K562 (cell line): ENCODE measurements around the gene RECQL5. TPM values are rescaled to one million over a fixed set of nuclear protein-coding genes. Genes with fewer than 3 reads are reported as not detected.
A peak's percentile ranks its signal among the peaks of the same experiment; 100 is the strongest.

Source experiments
- ATAC-seq: fragments of 200-7000 bp; cut with Tn5 transposase; 3 replicates; pipeline ENCODE4 v1.9.1; 2020; ENCODE audit warnings: moderate library complexity
- BruUV-seq: library from RNA; stranded (reverse); fragments of 400-500 nt; replicated peaks from 2 replicates; lab custom pipeline; 2021; lab: Mats Ljungman, UMichigan
- CTCF ChIA-PET: fragments of 300-600 bp; formaldehyde crosslinking; extraction: SDS; loops from one replicate; lab custom pipeline; 2021; ENCODE audit warnings: low intra/inter-chr PET ratio; lab: Yijun Ruan, JAX
- POLR2A ChIA-PET: fragments of 300-600, 350-650 bp; sonication (Branson Sonifier 250); formaldehyde crosslinking; extraction: SDS; loops from one replicate; lab custom pipeline; 2021; ENCODE audit warnings: antibody characterized with exemption, inconsistent platforms; lab: Yijun Ruan, JAX
- DNase-seq, 4 experiments: peaks; one replicate each; pipeline versions ENCODE4 v3.0.0 to v3.0.0-alpha.2; 2011 to 2018; ENCODE audit warnings: low spot score in 3 of 4, mixed read lengths in 3 of 4; ENCODE audit errors: extremely low read depth in 1 of 4
- FAIRE-seq: peaks from 2 replicates; lab custom pipeline; 2011; peaks lifted over from hg19 to GRCh38; lab: Jason Lieb, UNC
- H2AFZ ChIP-seq: 2 replicates; pipeline ENCODE4 v1.6.0; 2011; ENCODE audit warnings: low read depth, low read length, control low read depth, inconsistent platforms
- H3K27ac ChIP-seq: fragments of 200-600 bp; 3 replicates; pipeline ENCODE4 v1.8.0; 2011; ENCODE audit warnings: low read depth, mild to moderate bottlenecking, control low read depth, inconsistent platforms, low read length, moderate library complexity, mixed read lengths; ENCODE audit errors: extremely low read depth
- H3K27me3 ChIP-seq, 2 experiments: fragments of 300-600 bp in 1 of 2; 2 replicates in 1 of 2; 3 replicates in 1 of 2; pipeline versions ENCODE4 v1.6.0 to v1.8.0; 2011; ENCODE audit warnings: inconsistent platforms in 2 of 2, low read length in 2 of 2, mild to moderate bottlenecking in 1 of 2, mixed read lengths in 1 of 2, moderate library complexity in 1 of 2; ENCODE audit not compliant: control insufficient read depth in 2 of 2, insufficient read depth in 2 of 2
- H3K36me3 ChIP-seq: fragments of 300-600 bp; 3 replicates; pipeline ENCODE4 v1.8.0; 2011; ENCODE audit warnings: mild to moderate bottlenecking, low read length, inconsistent platforms; ENCODE audit not compliant: control insufficient read depth, insufficient read depth
- H3K4me1 ChIP-seq, 2 experiments: fragments of 200-600 bp in 1 of 2; replicated peaks in 1 of 2; 2 replicates in 1 of 2; 3 replicates in 1 of 2; pipeline versions ENCODE4 v1.5.1 to v1.8.0; 2011; ENCODE audit warnings: inconsistent platforms in 2 of 2, low read length in 2 of 2, mild to moderate bottlenecking in 1 of 2, mixed read lengths in 1 of 2, moderate library complexity in 1 of 2; ENCODE audit not compliant: control insufficient read depth in 2 of 2, insufficient read depth in 2 of 2
- H3K4me2 ChIP-seq: 2 replicates; pipeline ENCODE4 v1.6.1; 2011; ENCODE audit warnings: low read length, control low read depth, inconsistent platforms, mixed read lengths; ENCODE audit not compliant: insufficient read depth
- H3K4me3 ChIP-seq: fragments of 200-600 bp; sonication (generic), shearing (Covaris generic); 2 replicates; pipeline ENCODE4 v1.5.1; 2016; ENCODE audit warnings: control low read depth, inconsistent platforms
- H3K79me2 ChIP-seq: fragments of 200-600 bp; 3 replicates; pipeline ENCODE4 v1.8.0; 2011; ENCODE audit warnings: low read length, inconsistent platforms; ENCODE audit not compliant: control insufficient read depth, insufficient read depth
- H3K9ac ChIP-seq, 2 experiments: 2 replicates each; pipeline versions ENCODE4 v1.6.0 to v1.6.1; 2011; ENCODE audit warnings: low read depth in 2 of 2, low read length in 2 of 2, control low read depth in 1 of 2, inconsistent platforms in 1 of 2, mild to moderate bottlenecking in 1 of 2, mixed read lengths in 1 of 2; ENCODE audit not compliant: insufficient read depth in 1 of 2
- H3K9me1 ChIP-seq: one replicate; pipeline ENCODE4 v1.6.0; 2011; ENCODE audit warnings: inconsistent platforms, mild to moderate bottlenecking, low read length, moderate library complexity; ENCODE audit not compliant: control insufficient read depth, insufficient read depth
- H3K9me3 ChIP-seq: replicated peaks from 2 replicates; pipeline ENCODE4 v1.5.1; 2011; ENCODE audit warnings: low read depth, low read length, inconsistent platforms; ENCODE audit not compliant: control insufficient read depth, insufficient read depth
- H4K20me1 ChIP-seq: replicated peaks from 2 replicates; pipeline ENCODE4 v1.6.1; 2011; ENCODE audit warnings: low read length, inconsistent platforms, mixed read lengths; ENCODE audit not compliant: control insufficient read depth, insufficient read depth
- DIDO1 ChIP-seq: fragments of 450-650 bp; IDR thresholded peaks from 2 replicates; pipeline ENCODE4 v1.6.1; 2016; ENCODE audit warnings: low read depth, missing biosample characterization, missing genetic modification characterization
- POLR2G ChIP-seq: fragments of 200-400 bp; formaldehyde crosslinking; IDR thresholded peaks from 2 replicates; pipeline ENCODE4 v1.6.1; 2017; ENCODE audit warnings: low read depth, mild to moderate bottlenecking, antibody characterized with exemption, low read length, moderate library complexity
- ZFPM2 ChIP-seq: fragments of 250-450 bp; sonication (Bioruptor Pico); IDR thresholded peaks from 2 replicates; pipeline ENCODE4 v1.5.1; 2022; ENCODE audit warnings: mild to moderate bottlenecking
- ZFX ChIP-seq: sonication (generic); formaldehyde crosslinking; IDR thresholded peaks from 2 replicates; pipeline ENCODE4 v1.8.0; 2022; ENCODE audit warnings: mild to moderate bottlenecking, missing genetic modification reagents, moderate library complexity
- WGBS: fragments of 100-300 bp; shearing (Covaris generic); methylation state at CpG from one replicate; pipeline ENCODE4 v1.1.6; 2016; ENCODE audit warnings: low coverage, mixed read lengths; ENCODE audit not compliant: insufficient coverage; ENCODE audit errors: missing lambda C conversion rate; 5-methylcytosine and 5-hydroxymethylcytosine counted together
- in situ Hi-C: fragments of 300-500 bp; cut with MboI; formaldehyde crosslinking; loops from 4 replicates; pipeline ENCODE4 v1.15.0; 2018; ENCODE audit warnings: inconsistent platforms, mixed read lengths
- intact Hi-C: fragments of 100-400 bp; cut with micrococcal nuclease; formaldehyde crosslinking; loops from 2 replicates; pipeline ENCODE4 v1.14.2; 2022
- polyA plus RNA-seq, 8 experiments: library from polyadenylated mRNA; depleted of rRNA in 4 of 8; stranded (reverse) in 5 of 8; unstranded in 3 of 8; fragments of >200 nt; fragmentation: Nextera tagmentation in 2 of 8; fragmentation: Illumina TruSeq in 1 of 8; extraction: Ambion mirVana in 2 of 8; extraction: Trizol in 1 of 8; gene quantifications; 2 replicates each; pipeline versions ENCODE4 v1.2.1 to v1.2.3, GENCODE V29; 2011 to 2014; ENCODE audit warnings: inconsistent platforms in 1 of 8, missing spikeins in 1 of 8
- total RNA-seq, 7 experiments: library from RNA; depleted of rRNA in 6 of 7; stranded (reverse); fragments of >200 nt in 6 of 7; fragmentation: Illumina TruSeq in 2 of 7; extraction: Trizol in 2 of 7; gene quantifications; 2 replicates each; pipeline versions ENCODE4 v1.2.1 to v1.2.3, GENCODE V29; 2011 to 2021; ENCODE audit warnings: low replicate concordance in 1 of 7

Gene RECQL5
- total and polyA plus RNA-seq, 9 of the 15 experiments (the other 6 are each of a cell fraction or from before 2014, with no cell fraction given) = 4.1 to 34.8 (median 16.4) TPM

- H2AFZ ChIP-seq = no peak overlapping the region
- H3K27me3 ChIP-seq = peaks cover 15 to 74% of the 10 kb centered on the region in 2 experiments; a peak in 4 of 5 replicates
- in situ Hi-C loops (loop anchor here (5.0 kb wide), 1 partner anchor 130 kb away; no protein-coding TSS in a partner anchor), intact Hi-C loops (loop anchor here (10.0 kb wide), 1 partner anchor 192 kb away; no protein-coding TSS in a partner anchor)
- no TSS peak for BruUV-seq
- POLR2A ChIA-PET = interaction anchor here (0.7 to 0.9 kb wide), 2 partner anchors 17 to 18 kb away, joined by 4 to 5 read pairs; no protein-coding TSS in a partner anchor
- CTCF ChIA-PET = no interaction called here
- no peaks in the 10 kb centered on the region for H3K9me3 ChIP-seq
- DNase-seq (no peak), FAIRE-seq (no peak), ATAC-seq (no peak)
- H3K9ac ChIP-seq = peak overlapping the region in 1 of 2 experiments; percentile 35; a peak in 1 of 4 replicates
- H3K4me3 ChIP-seq = no peak overlapping the region
- no peak overlapping the region for H3K27ac ChIP-seq
- H3K79me2 ChIP-seq = no peaks in the 10 kb centered on the region
- 30% methylated on average over 12 of the region's 16 CpGs for WGBS
- no peak overlapping the region for H3K4me2 ChIP-seq
- H4K20me1 ChIP-seq = peaks cover 11% of the 10 kb centered on the region
- no peaks in the 10 kb centered on the region for H3K9me1 ChIP-seq
- peaks cover 0 to 84% of the 10 kb centered on the region in 2 experiments; a peak in 3 of 5 replicates for H3K4me1 ChIP-seq
- TF ChIP-seq POLR2G (0 out of 2 replicates have a peak, but pooled peaks have one; percentile 10), ZFPM2 (CRISPR knock-in tag) (no peak)
- H3K36me3 ChIP-seq = no peaks in the 10 kb centered on the region
These were observed 49.7 kb downstream of the RECQL5 start for GRCh38 chr17:75617218-75617617.

GRCh38 chr17:75616521-75617122 is 50.3 kb downstream of the RECQL5 start:
- H4K20me1 ChIP-seq = peaks cover 5% of the 10 kb centered on the region
- intact Hi-C loops = loop anchor here (10.0 kb wide), 1 partner anchor 192 kb away; no protein-coding TSS in a partner anchor
- FAIRE-seq (no peak), DNase-seq (peak in 1 of 4 experiments; percentile 19), ATAC-seq (peak; percentile 5; the same call in 1 of the 3 replicates)
- H2AFZ ChIP-seq = no peak overlapping the region
- POLR2A ChIA-PET = interaction anchor here (0.6 to 1.3 kb wide), 5 partner anchors 9 to 133 kb away, joined by 3 to 5 read pairs (median 3); partner anchors contain the start of genes RECQL5 and SAP30BP
- 0 out of 2 replicates have a peak, but pooled peaks have one; percentile 2 for TF ChIP-seq ZFX (CRISPR knock-in tag)
- no peak for TF ChIP-seq DIDO1 (tag)
- CTCF ChIA-PET = no interaction called here
- H3K79me2 ChIP-seq = no peaks in the 10 kb centered on the region
- in situ Hi-C loops = loop anchor here (5.0 kb wide), 1 partner anchor 131 kb away; no protein-coding TSS in a partner anchor
- 43% methylated on average over 17 of the region's 24 CpGs for WGBS
- no peak overlapping the region for H3K4me2 ChIP-seq
- H3K4me1 ChIP-seq = peaks cover 0 to 81% of the 10 kb centered on the region in 2 experiments; a peak in 2 of 5 replicates
- BruUV-seq = no TSS peak
- H3K27me3 ChIP-seq = peaks cover 21 to 75% of the 10 kb centered on the region in 2 experiments; a peak in 4 of 5 replicates
- H3K9me1 ChIP-seq = no peaks in the 10 kb centered on the region
- H3K9me3 ChIP-seq = no peaks in the 10 kb centered on the region
- peak overlapping the region in 1 of 2 experiments; percentile 1; a peak in 2 of 4 replicates for H3K9ac ChIP-seq
- no peak overlapping the region for H3K4me3 ChIP-seq
- no peak overlapping the region for H3K27ac ChIP-seq
- no peaks in the 10 kb centered on the region for H3K36me3 ChIP-seq
